HCT116 (cell line): ENCODE measurements around the gene GGCT. TPM values are rescaled to one million over a fixed set of nuclear protein-coding genes. Genes with fewer than 3 reads are reported as not detected.

Experiments
- total RNA-seq: library from RNA; stranded (reverse); gene quantifications from one replicate; pipeline ENCODE4 v1.2.1, GENCODE V29; 2021; ENCODE audit not compliant: unreplicated experiment

GGCT gene
- total RNA-seq, 1 experiment from 2014 or later, result 60.6 TPM

Other genes with a start within 250 kb of the GGCT start
- gene ZNRF2, start 220.2 kb downstream of the GGCT start, total RNA-seq, result 10.2 TPM
- 5.9 TPM for gene NOD1, start 26.0 kb downstream of the GGCT start, total RNA-seq
- 329 TPM for gene GARS1, start 90.0 kb upstream of the GGCT start, total RNA-seq
- gene CRHR2, start 177.6 kb upstream of the GGCT start, total RNA-seq, result not detected
- 0.32 TPM for gene INMT, start 247.3 kb upstream of the GGCT start, total RNA-seq